H9 (cell line): ENCODE data around the gene FAT2. TPM values are rescaled to one million over a fixed set of nuclear protein-coding genes. Genes with fewer than 3 reads are reported as not detected.

Source experiments
- DNase-seq: peaks from one replicate; pipeline ENCODE4 v3.0.0-alpha.2; 2017
- H2AFZ ChIP-seq: one replicate; pipeline ENCODE4 v1.6.1; 2013; ENCODE audit warnings: mild to moderate bottlenecking, low read length, control low read depth, moderate library complexity
- H2AK5ac ChIP-seq: 2 replicates; pipeline ENCODE4 v1.6.1; 2013; ENCODE audit warnings: low read length, control low read depth, mixed read lengths; ENCODE audit not compliant: insufficient read length
- H2BK120ac ChIP-seq: one replicate; pipeline ENCODE4 v1.6.1; 2013; ENCODE audit warnings: low read depth, mild to moderate bottlenecking, low read length, control low read depth, inconsistent platforms; ENCODE audit not compliant: poor library complexity, severe bottlenecking
- H2BK12ac ChIP-seq: 2 replicates; pipeline ENCODE4 v1.6.1; 2013; ENCODE audit warnings: low read length, control low read depth, mixed read lengths, low read depth; ENCODE audit not compliant: insufficient read length
- H2BK15ac ChIP-seq: 2 replicates; pipeline ENCODE4 v1.6.1; 2013; ENCODE audit warnings: low read depth, low read length, control low read depth
- H2BK20ac ChIP-seq: one replicate; pipeline ENCODE4 v1.6.1; 2013; ENCODE audit warnings: low read depth, mild to moderate bottlenecking, low read length, control low read depth, inconsistent platforms; ENCODE audit not compliant: poor library complexity, severe bottlenecking
- H2BK5ac ChIP-seq: 2 replicates; pipeline ENCODE4 v1.6.1; 2013; ENCODE audit warnings: low read length, control low read depth, mixed read lengths; ENCODE audit not compliant: insufficient read length
- H3K14ac ChIP-seq: 2 replicates; pipeline ENCODE4 v1.6.1; 2013; ENCODE audit warnings: low read length, control low read depth; ENCODE audit not compliant: insufficient read depth
- H3K18ac ChIP-seq: 2 replicates; pipeline ENCODE4 v1.6.1; 2013; ENCODE audit warnings: low read depth, mild to moderate bottlenecking, mixed read lengths, low read length, control low read depth; ENCODE audit not compliant: insufficient read length
- H3K23ac ChIP-seq: 2 replicates; pipeline ENCODE4 v1.6.1; 2013; ENCODE audit warnings: low read length, control low read depth, mixed read lengths, low read depth; ENCODE audit not compliant: insufficient read length
- H3K23me2 ChIP-seq: 2 replicates; pipeline ENCODE4 v1.6.1; 2013; ENCODE audit warnings: low read depth, mild to moderate bottlenecking, mixed read lengths, low read length, control low read depth; ENCODE audit not compliant: insufficient read length, poor library complexity, severe bottlenecking
- H3K27ac ChIP-seq: 2 replicates; pipeline ENCODE4 v1.5.1; 2013; ENCODE audit warnings: low read length, control low read depth, mixed read lengths, low read depth; ENCODE audit not compliant: insufficient read length
- H3K27me3 ChIP-seq: 2 replicates; pipeline ENCODE4 v1.6.1; 2013; ENCODE audit warnings: low read length, control low read depth, inconsistent platforms; ENCODE audit not compliant: insufficient read depth
- H3K4ac ChIP-seq: 2 replicates; pipeline ENCODE4 v1.6.1; 2013; ENCODE audit warnings: low read depth, mild to moderate bottlenecking, control low read depth, inconsistent platforms, low read length, moderate library complexity
- H3K4me1 ChIP-seq: 2 replicates; pipeline ENCODE4 v1.6.1; 2013; ENCODE audit warnings: low read length, control low read depth, inconsistent platforms; ENCODE audit not compliant: insufficient read depth
- H3K4me2 ChIP-seq: 2 replicates; pipeline ENCODE4 v1.6.1; 2013; ENCODE audit warnings: low read length, control low read depth, mixed read lengths; ENCODE audit not compliant: insufficient read length, insufficient read depth
- H3K56ac ChIP-seq: 2 replicates; pipeline ENCODE4 v1.6.1; 2013; ENCODE audit warnings: low read depth, mild to moderate bottlenecking, mixed read lengths, low read length, control low read depth; ENCODE audit not compliant: insufficient read length
- H3K79me1 ChIP-seq: 2 replicates; pipeline ENCODE4 v1.6.1; 2013; ENCODE audit warnings: low read depth, mild to moderate bottlenecking, moderate library complexity, low read length, control low read depth, inconsistent platforms; ENCODE audit not compliant: insufficient read depth, poor library complexity, severe bottlenecking
- H3K79me2 ChIP-seq: 2 replicates; pipeline ENCODE4 v1.6.1; 2013; ENCODE audit warnings: low read length, control low read depth, inconsistent platforms; ENCODE audit not compliant: insufficient read depth
- H3K9ac ChIP-seq: 2 replicates; pipeline ENCODE4 v1.6.1; 2013; ENCODE audit warnings: low read length, control low read depth, mixed read lengths; ENCODE audit not compliant: insufficient read length; ENCODE audit errors: extremely low read depth
- H3K9me3 ChIP-seq: one replicate; pipeline ENCODE4 v1.6.1; 2013; ENCODE audit warnings: low read depth, low read length, inconsistent platforms; ENCODE audit not compliant: control insufficient read depth
- H3T11ph ChIP-seq: one replicate; pipeline ENCODE4 v1.6.1; 2013; ENCODE audit warnings: mild to moderate bottlenecking, low read length, control low read depth, inconsistent platforms
- H4K20me1 ChIP-seq: one replicate; pipeline ENCODE4 v1.6.1; 2013; ENCODE audit not compliant: control insufficient read depth, insufficient read length, insufficient read depth
- H4K5ac ChIP-seq: 2 replicates; pipeline ENCODE4 v1.6.1; 2013; ENCODE audit warnings: low read depth, mild to moderate bottlenecking, mixed read lengths, low read length, control low read depth; ENCODE audit not compliant: insufficient read length
- H4K8ac ChIP-seq: replicated peaks from 2 replicates; pipeline ENCODE4 v1.6.1; 2013; ENCODE audit warnings: low read length, control low read depth, mixed read lengths, low read depth; ENCODE audit not compliant: insufficient read length
- H4K91ac ChIP-seq: 2 replicates; pipeline ENCODE4 v1.6.1; 2013; ENCODE audit warnings: low read depth, mild to moderate bottlenecking, moderate library complexity, mixed read lengths, low read length, control low read depth; ENCODE audit not compliant: insufficient read length
- H3K27ac Mint-ChIP-seq, 3 experiments: 2 replicates in 2 of 3; 3 replicates in 1 of 3; pipeline ENCODE4 v1.8.0; 2020 to 2021; ENCODE audit warnings: mixed read lengths in 3 of 3, mild to moderate bottlenecking in 1 of 3, moderate library complexity in 1 of 3
- H3K27me3 Mint-ChIP-seq: 2 replicates; pipeline ENCODE4 v1.8.0; 2021; ENCODE audit warnings: low read depth, mild to moderate bottlenecking, moderate library complexity, mixed read lengths
- H3K36me3 Mint-ChIP-seq, 3 experiments: 2 replicates in 2 of 3; 3 replicates in 1 of 3; pipeline ENCODE4 v1.8.0; 2020 to 2021; ENCODE audit warnings: low read depth in 3 of 3, mixed read lengths in 3 of 3; ENCODE audit not compliant: insufficient read depth in 1 of 3
- H3K4me1 Mint-ChIP-seq, 2 experiments: 2 replicates each; pipeline ENCODE4 v1.8.0; 2020; ENCODE audit warnings: mixed read lengths in 2 of 2
- H3K4me3 Mint-ChIP-seq, 2 experiments: 2 replicates in 1 of 2; 3 replicates in 1 of 2; pipeline ENCODE4 v1.8.0; 2020 to 2021; ENCODE audit warnings: mild to moderate bottlenecking in 2 of 2, mixed read lengths in 2 of 2, moderate library complexity in 1 of 2
- H3K9me3 Mint-ChIP-seq, 2 experiments: 2 replicates in 1 of 2; 3 replicates in 1 of 2; pipeline ENCODE4 v1.8.0; 2020; ENCODE audit warnings: mild to moderate bottlenecking in 2 of 2, mixed read lengths in 2 of 2, moderate library complexity in 1 of 2
- WGBS: extraction: QIAGEN DNeasy Blood & Tissue Kit; methylation state at CpG from one replicate; pipeline ENCODE4 v1.1.7; 2013; ENCODE audit warnings: missing lambda C conversion rate, low lambda C conversion rate, mixed read lengths; ENCODE audit not compliant: insufficient read length; ENCODE audit errors: extremely low coverage; 5-methylcytosine and 5-hydroxymethylcytosine counted together
- total RNA-seq: library from RNA; stranded (reverse); gene quantifications from 2 replicates; pipeline ENCODE4 v1.2.1, GENCODE V29; 2021
- TF ChIP-seq, protein P1 (sequence below): fragments of 200-600 bp; sonication (generic); conservative IDR thresholded peaks from 3 replicates; pipeline ENCODE4 v1.8.0; 2021; ENCODE audit warnings: antibody characterized with exemption, mild to moderate bottlenecking

Gene FAT2
- total RNA-seq, 1 experiment from 2014 or later: 0.15 TPM

- Histone ChIP-seq H3K79me2 (no peaks in the 10 kb centered on the region), H2AFZ (no peak overlapping the region), H3K14ac (no peak overlapping the region), H3K27ac (no peak overlapping the region), H4K20me1 (no peaks in the 10 kb centered on the region), H3K79me1 (no peaks in the 10 kb centered on the region), H3K4me2 (no peak overlapping the region), H4K8ac (no peak overlapping the region), H3K4ac (no peak overlapping the region), H3K23me2 (no peaks in the 10 kb centered on the region), H2BK20ac (no peak overlapping the region), H3K27me3 (no peaks in the 10 kb centered on the region), H3T11ph (no peak overlapping the region), H2BK120ac (no peak overlapping the region), H2BK12ac (no peak overlapping the region), H2AK5ac (no peak overlapping the region), H3K23ac (no peak overlapping the region), H3K9me3 (no peaks in the 10 kb centered on the region), H3K9ac (no peak overlapping the region), H3K56ac (no peak overlapping the region), H4K91ac (no peak overlapping the region), H3K4me1 (no peaks in the 10 kb centered on the region), H2BK15ac (no peak overlapping the region), H4K5ac (no peak overlapping the region), H2BK5ac (no peak overlapping the region), H3K18ac (no peak overlapping the region)
- no peak overlapping the region for H3K4me3 Mint-ChIP-seq
- H3K4me1 Mint-ChIP-seq: no peaks in the 10 kb centered on the region
- WGBS: no CpG with 5 or more reads among the region's 2 CpGs
- DNase-seq: no peak
- no peak overlapping the region for H3K27ac Mint-ChIP-seq
- TF ChIP-seq, protein P1, sequence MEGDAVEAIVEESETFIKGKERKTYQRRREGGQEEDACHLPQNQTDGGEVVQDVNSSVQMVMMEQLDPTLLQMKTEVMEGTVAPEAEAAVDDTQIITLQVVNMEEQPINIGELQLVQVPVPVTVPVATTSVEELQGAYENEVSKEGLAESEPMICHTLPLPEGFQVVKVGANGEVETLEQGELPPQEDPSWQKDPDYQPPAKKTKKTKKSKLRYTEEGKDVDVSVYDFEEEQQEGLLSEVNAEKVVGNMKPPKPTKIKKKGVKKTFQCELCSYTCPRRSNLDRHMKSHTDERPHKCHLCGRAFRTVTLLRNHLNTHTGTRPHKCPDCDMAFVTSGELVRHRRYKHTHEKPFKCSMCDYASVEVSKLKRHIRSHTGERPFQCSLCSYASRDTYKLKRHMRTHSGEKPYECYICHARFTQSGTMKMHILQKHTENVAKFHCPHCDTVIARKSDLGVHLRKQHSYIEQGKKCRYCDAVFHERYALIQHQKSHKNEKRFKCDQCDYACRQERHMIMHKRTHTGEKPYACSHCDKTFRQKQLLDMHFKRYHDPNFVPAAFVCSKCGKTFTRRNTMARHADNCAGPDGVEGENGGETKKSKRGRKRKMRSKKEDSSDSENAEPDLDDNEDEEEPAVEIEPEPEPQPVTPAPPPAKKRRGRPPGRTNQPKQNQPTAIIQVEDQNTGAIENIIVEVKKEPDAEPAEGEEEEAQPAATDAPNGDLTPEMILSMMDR: no peak
- peaks cover 20% of the 10 kb centered on the region for H3K27me3 Mint-ChIP-seq
- H3K36me3 Mint-ChIP-seq: no peaks in the 10 kb centered on the region
- no peaks in the 10 kb centered on the region; a peak in 1 of 5 replicates for H3K9me3 Mint-ChIP-seq
Measured at GRCh38 chr5:151541571-151541970, 49.6 kb downstream of the FAT2 start.

Other genes starting within 250 kb of the FAT2 start
- 0.07 and 0.15 TPM in 2 replicates for gene SLC36A2, start 243.8 kb downstream of the FAT2 start, total RNA-seq
- gene SLC36A1, start 143.7 kb downstream of the FAT2 start, total RNA-seq: 14.1 and 15.0 TPM in 2 replicates
- 320 and 323 TPM in 2 replicates for gene SPARC, start 95.6 kb upstream of the FAT2 start, total RNA-seq
- 75.0 and 79.7 TPM in 2 replicates for gene ATOX1, start 167.3 kb upstream of the FAT2 start, total RNA-seq
- 439 and 448 TPM in 2 replicates for gene G3BP1, start 180.6 kb upstream of the FAT2 start, total RNA-seq